Measurements from ENCODE around the gene HSPA12A.
A peak's percentile ranks its signal among the peaks of the same experiment; 100 is the strongest.

The HSPA12A gene

DNA sequence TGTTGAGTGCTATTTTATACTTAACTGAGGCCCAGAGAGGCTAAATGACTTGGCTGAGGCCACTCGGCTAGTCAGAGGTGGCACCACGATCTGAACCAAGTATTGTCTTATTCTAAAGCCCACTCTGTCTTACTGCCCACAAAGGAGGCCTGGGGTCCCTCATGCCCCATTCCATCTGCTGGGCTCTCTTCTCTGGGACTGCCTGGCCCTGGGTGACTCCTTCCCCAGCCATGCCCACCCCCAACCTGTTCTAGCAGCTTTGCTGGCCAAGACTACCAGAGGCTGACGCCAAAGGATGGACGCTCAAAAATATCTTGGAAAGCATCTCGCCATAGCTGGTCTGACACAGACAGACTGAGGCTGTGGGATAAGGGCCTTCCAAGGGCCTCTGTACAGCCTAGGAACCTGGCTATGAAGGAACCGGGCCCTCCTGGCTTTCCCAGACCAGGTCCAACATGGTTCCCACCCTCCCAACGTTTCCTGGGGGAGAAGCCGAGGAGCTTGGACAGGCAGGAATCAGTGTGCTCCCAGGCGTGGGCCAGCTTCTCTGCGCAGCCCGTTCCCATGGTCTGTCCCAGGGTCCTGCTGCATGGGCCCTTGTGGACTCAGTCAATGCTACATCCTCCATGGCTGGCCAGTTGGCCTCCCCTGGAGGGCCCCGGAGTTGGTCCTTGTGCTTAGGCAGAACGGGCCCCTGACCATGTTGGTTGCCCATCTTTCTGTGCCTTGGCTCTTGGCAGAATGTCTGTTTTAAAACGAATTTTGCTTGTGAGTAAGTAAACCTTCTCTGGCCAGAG lies 11.7 kb downstream of the HSPA12A start:
- H3K27ac ChIP-seq = no peak overlapping the region
- no peaks in the 10 kb centered on the region for H3K27me3 ChIP-seq (replicated peaks)
- DNase-seq = no peak
- H3K36me3 ChIP-seq (replicated peaks) = no peaks in the 10 kb centered on the region
- no peak for TF ChIP-seq CTCF (IDR thresholded peaks at IDR 0.05; ENCODE audit: low read depth, low read length, missing control alignments)
- in situ Hi-C loops (cut with HindIII; ENCODE audit: low pct_ligation_motif_present, low sequenced_read_pairs) = no loop called here
- no peak overlapping the region for H3K4me3 ChIP-seq (ENCODE audit: low read depth, low read length)

DNA sequence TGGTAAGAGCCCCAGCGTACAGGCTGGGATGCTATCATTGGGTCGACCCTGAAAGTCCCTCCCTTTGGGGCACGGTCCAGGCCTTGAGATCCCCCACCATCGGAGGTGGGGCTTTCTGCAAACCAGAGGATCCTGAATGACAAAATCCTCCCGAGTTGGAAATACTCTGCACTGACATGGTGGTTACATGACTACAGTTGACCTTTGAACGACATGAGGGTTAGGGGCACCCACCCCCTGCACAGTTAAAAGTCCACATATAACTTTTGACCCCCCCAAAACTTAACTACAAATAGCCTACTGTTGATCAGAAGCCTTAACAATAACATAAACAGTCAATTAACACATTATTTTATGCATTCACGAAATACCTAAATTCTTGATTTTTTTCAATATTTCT lies 13.1 kb downstream of the HSPA12A start:
- H3K4me3 ChIP-seq (ENCODE audit: low read depth, low read length) = no peak overlapping the region
- in situ Hi-C loops (cut with HindIII; ENCODE audit: low pct_ligation_motif_present, low sequenced_read_pairs) = no loop called here
- no peak overlapping the region for H3K27ac ChIP-seq
- DNase-seq = no peak
- H3K27me3 ChIP-seq (replicated peaks) = no peaks in the 10 kb centered on the region
- no peaks in the 10 kb centered on the region for H3K36me3 ChIP-seq (replicated peaks)
- TF ChIP-seq CTCF (IDR thresholded peaks at IDR 0.05; ENCODE audit: low read depth, low read length, missing control alignments) = no peak

DNA sequence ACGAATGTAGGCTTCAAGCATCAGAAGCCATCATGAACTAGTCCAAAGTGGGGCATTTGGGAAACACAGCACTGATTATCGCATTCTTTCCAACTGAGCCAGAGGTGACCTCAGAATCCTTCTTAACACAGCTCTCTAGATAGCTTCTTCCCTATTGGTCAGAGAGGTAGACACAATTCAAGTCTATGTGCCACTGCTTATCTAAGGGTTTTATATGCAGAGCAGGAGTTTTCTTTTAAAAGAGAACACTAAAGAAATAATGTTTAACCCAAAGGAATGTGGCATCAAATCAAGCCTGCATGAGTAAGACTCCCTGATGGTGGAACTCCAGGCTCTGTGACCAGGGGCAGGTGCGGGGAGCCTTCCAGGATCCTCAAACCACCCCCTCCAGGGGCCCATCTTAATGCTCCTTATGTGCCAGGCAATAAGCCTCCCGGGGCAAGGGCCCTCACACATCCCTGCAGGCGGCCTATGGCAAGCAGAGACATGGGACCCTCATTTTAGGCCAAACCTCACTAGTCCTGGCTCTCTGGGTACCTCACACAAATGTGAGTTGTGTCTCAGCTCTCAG lies 13.8 kb downstream of the HSPA12A start:
- H3K27me3 ChIP-seq (replicated peaks) = no peaks in the 10 kb centered on the region
- no peak overlapping the region for H3K4me3 ChIP-seq (ENCODE audit: low read depth, low read length)
- no peak for TF ChIP-seq CTCF (IDR thresholded peaks at IDR 0.05; ENCODE audit: low read depth, low read length, missing control alignments)
- H3K27ac ChIP-seq = no peak overlapping the region
- in situ Hi-C loops (cut with HindIII; ENCODE audit: low pct_ligation_motif_present, low sequenced_read_pairs) = no loop called here
- H3K36me3 ChIP-seq (replicated peaks) = no peaks in the 10 kb centered on the region
- DNase-seq = peak; percentile 7

GRCh38 chr10:116723428-116724281 lies 18.7 kb downstream of the HSPA12A start:
- no peak for TF ChIP-seq CTCF (IDR thresholded peaks at IDR 0.05; ENCODE audit: low read depth, low read length, missing control alignments)
- no peaks in the 10 kb centered on the region for H3K36me3 ChIP-seq (replicated peaks)
- H3K4me3 ChIP-seq (ENCODE audit: low read depth, low read length) = no peak overlapping the region
- no peak overlapping the region for H3K27ac ChIP-seq
- DNase-seq = no peak
- no peaks in the 10 kb centered on the region for H3K27me3 ChIP-seq (replicated peaks)
- in situ Hi-C loops (cut with HindIII; ENCODE audit: low pct_ligation_motif_present, low sequenced_read_pairs) = no loop called here

GRCh38 chr10:116722736-116723427 lies 19.5 kb downstream of the HSPA12A start:
- Histone ChIP-seq H3K4me3 (ENCODE audit: low read depth, low read length) (no peak overlapping the region), H3K27ac (no peak overlapping the region), H3K27me3 (replicated peaks) (no peaks in the 10 kb centered on the region), H3K36me3 (replicated peaks) (no peaks in the 10 kb centered on the region)
- no peak for DNase-seq
- in situ Hi-C loops (cut with HindIII; ENCODE audit: low pct_ligation_motif_present, low sequenced_read_pairs) = no loop called here
- TF ChIP-seq CTCF (IDR thresholded peaks at IDR 0.05; ENCODE audit: low read depth, low read length, missing control alignments) = no peak
